Vagina (tissue), 2 donors: Measurements from ENCODE around the gene ANGPTL8. TPM values are rescaled to one million over a fixed set of nuclear protein-coding genes. Genes with fewer than 3 reads are reported as not detected.

ENCODE experiments used
- DNase-seq, 2 donors: peaks; one replicate each; pipeline ENCODE4 v3.0.0-alpha.2; 2017; ENCODE audit errors: extremely low spot score in 2 of 2
- H3K27ac ChIP-seq: fragments of 200-600 bp; sonication (generic); one replicate; pipeline ENCODE4 v1.5.1; 2019
- H3K27me3 ChIP-seq: fragments of 200-600 bp; sonication (generic); one replicate; pipeline ENCODE4 v1.5.1; 2019
- H3K36me3 ChIP-seq, 2 donors: fragments of 200-600 bp; sonication (generic); one replicate each; pipeline ENCODE4 v1.5.1; 2017 to 2019
- H3K4me1 ChIP-seq: fragments of 200-600 bp; sonication (generic); one replicate; pipeline ENCODE4 v1.5.1; 2019
- H3K4me3 ChIP-seq, 2 donors: fragments of 200-600 bp; sonication (generic); 1 replicate in 1 of 2; 2 replicates in 1 of 2; pipeline ENCODE4 v1.5.1; 2016 to 2019
- H3K9me3 ChIP-seq: fragments of 200-600 bp; sonication (generic); one replicate; pipeline ENCODE4 v1.5.1; 2019
- CTCF ChIP-seq, 3 experiments: fragments of 450-650 bp in 2 of 3; fragments of 200-600 bp in 1 of 3; sonication (generic) in 1 of 3; IDR thresholded peaks; one replicate each; pipeline ENCODE4 v1.5.1; 2017 to 2019; ENCODE audit warnings: antibody characterized with exemption in 3 of 3, mild to moderate bottlenecking in 2 of 3, moderate library complexity in 2 of 3
- POLR2A ChIP-seq, 2 donors: fragments of 450-650 bp; IDR thresholded peaks; one replicate each; pipeline ENCODE4 v1.6.1; 2017; ENCODE audit warnings: antibody characterized with exemption in 2 of 2, mild to moderate bottlenecking in 2 of 2, moderate library complexity in 2 of 2
- POLR2AphosphoS5 ChIP-seq, 2 donors: sonication (generic); formaldehyde crosslinking; IDR thresholded peaks; one replicate each; pipeline ENCODE4 v1.9.0; 2017; ENCODE audit warnings: antibody characterized with exemption in 2 of 2, mild to moderate bottlenecking in 2 of 2, low read depth in 1 of 2; ENCODE audit not compliant: insufficient read depth in 1 of 2
- intact Hi-C: fragments of 100-400 bp; cut with DNase I; formaldehyde crosslinking; loops from one replicate; pipeline ENCODE4 v1.15.1; 2023
- total RNA-seq: library from RNA; depleted of rRNA; stranded (reverse); fragments of >200 nt; gene quantifications from one replicate; pipeline ENCODE4 v1.2.3, GENCODE V29; 2016

ANGPTL8 gene
- total RNA-seq, 1 donor from 2014 or later: not detected

DNA sequence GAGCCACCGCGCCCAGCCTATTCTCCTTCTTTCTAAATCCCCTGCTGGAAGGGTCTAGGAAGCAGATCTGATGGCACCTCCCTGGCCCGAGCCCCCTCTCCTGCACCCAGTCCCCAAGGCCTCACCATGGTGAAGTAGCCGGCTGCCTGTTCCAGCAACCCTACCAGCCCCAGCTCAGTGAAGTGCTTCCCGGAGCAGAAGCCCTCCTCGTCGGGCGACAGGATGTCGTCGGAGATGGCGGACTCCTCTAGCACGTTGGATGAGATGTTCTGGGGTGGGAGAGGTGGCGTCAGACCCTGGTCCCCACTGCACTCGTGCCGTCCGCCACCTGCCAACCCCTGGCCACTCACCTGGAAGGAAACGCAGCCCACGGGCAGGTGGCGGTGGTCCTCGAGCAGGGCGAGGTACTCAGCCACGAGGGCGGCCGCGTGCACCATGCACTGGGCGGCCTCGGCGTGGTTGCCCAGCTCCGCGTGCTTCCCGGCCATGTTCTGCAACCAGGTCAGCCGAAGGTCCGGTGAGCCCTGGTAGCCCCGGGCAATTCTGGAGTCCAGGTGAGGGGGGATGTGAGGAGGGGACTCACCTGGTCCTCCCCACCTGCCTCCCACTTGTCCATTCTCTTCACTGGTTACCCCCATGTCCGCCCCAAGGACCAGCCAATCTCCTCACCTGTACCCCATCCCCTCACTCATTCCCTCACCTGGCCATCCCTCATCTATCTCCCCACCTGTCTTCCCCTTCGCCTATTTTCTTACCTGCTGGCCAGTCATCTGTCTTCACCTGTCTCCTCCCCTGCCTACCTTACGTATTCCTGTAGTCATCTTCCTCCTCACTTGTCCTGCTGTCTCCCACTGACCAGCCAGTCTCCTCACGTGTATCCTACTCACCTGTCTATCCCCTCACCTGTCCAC lies 30.6 kb upstream of the ANGPTL8 start:
- Histone ChIP-seq H3K4me1 (peaks cover 16% of the 10 kb centered on the region), H3K27me3 (no peaks in the 10 kb centered on the region), H3K36me3 (peaks cover 0 to 25% of the 10 kb centered on the region in 2 donors), H3K27ac (no peak overlapping the region), H3K9me3 (no peaks in the 10 kb centered on the region), H3K4me3 (no peak overlapping the region)
- TF ChIP-seq CTCF (IDR thresholded peaks at IDR 0.05): no peak
- no peak for TF ChIP-seq POLR2AphosphoS5 (IDR thresholded peaks at IDR 0.05; ENCODE audit: insufficient read depth in 1 of 2, low read depth in 1 of 2)
- no peak for TF ChIP-seq POLR2A (IDR thresholded peaks at IDR 0.05)
- intact Hi-C loops: loop anchor here (10.0 kb wide), 1 partner anchor 174 kb away; no protein-coding TSS in a partner anchor
- DNase-seq: no peak

- H3K36me3 ChIP-seq: peaks cover 0 to 33% of the 10 kb centered on the region in 2 donors
- H3K4me3 ChIP-seq: no peak overlapping the region
- H3K9me3 ChIP-seq: no peaks in the 10 kb centered on the region
- TF ChIP-seq POLR2A (IDR thresholded peaks at IDR 0.05) (no peak), CTCF (IDR thresholded peaks at IDR 0.05) (no peak), POLR2AphosphoS5 (IDR thresholded peaks at IDR 0.05; ENCODE audit: insufficient read depth in 1 of 2, low read depth in 1 of 2) (no peak)
- peaks cover 4% of the 10 kb centered on the region for H3K4me1 ChIP-seq
- DNase-seq: no peak
- no peaks in the 10 kb centered on the region for H3K27me3 ChIP-seq
- intact Hi-C loops: loop anchor here (10.0 kb wide), 1 partner anchor 175 kb away; no protein-coding TSS in a partner anchor
- no peak overlapping the region for H3K27ac ChIP-seq
Measured at GRCh38 chr19:11209839-11210655, 29.4 kb upstream of the ANGPTL8 start.

DNA sequence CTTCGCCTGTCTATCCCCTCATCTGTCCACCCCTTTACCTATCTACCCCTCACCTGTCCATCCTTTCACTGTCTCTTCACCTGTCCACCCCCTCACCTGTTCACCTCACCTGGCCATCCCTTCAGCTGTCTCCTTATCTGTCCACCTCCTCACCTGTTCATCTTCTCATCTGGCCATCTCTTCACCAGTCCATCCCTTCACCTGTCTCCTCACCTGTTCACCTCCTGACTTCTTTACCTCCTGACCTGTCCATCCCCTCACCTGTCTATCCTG lies 28.8 kb upstream of the ANGPTL8 start:
- H3K36me3 ChIP-seq: peaks cover 0 to 38% of the 10 kb centered on the region in 2 donors
- no peak for DNase-seq
- H3K27ac ChIP-seq: no peak overlapping the region
- no peaks in the 10 kb centered on the region for H3K27me3 ChIP-seq
- H3K9me3 ChIP-seq: no peaks in the 10 kb centered on the region
- H3K4me3 ChIP-seq: no peak overlapping the region
- no peaks in the 10 kb centered on the region for H3K4me1 ChIP-seq
- TF ChIP-seq POLR2AphosphoS5 (IDR thresholded peaks at IDR 0.05; ENCODE audit: insufficient read depth in 1 of 2, low read depth in 1 of 2): no peak
- no peak for TF ChIP-seq POLR2A (IDR thresholded peaks at IDR 0.05)
- no peak for TF ChIP-seq CTCF (IDR thresholded peaks at IDR 0.05)
- intact Hi-C loops: no loop called here

DNA sequence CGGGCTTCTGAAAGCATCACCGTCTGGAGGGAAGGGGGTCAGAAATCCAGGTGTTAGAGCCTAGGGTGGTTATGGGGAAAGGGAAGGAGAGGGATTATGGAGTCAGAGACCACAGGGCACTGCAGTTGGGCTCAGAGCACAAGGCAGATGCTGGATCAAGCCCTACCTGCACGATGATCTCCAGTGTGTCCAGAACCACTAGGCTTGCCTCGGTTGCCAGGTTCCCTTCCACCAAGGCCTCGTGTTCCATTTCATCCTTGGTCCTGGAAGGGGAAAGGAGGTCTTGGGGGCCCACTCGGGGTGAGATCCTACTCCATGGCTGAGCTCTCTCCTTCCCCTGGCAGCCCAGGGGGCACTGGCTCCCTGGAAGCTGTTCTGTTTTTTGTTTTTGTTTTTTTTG lies 25.0 kb upstream of the ANGPTL8 start:
- Histone ChIP-seq H3K36me3 (peaks cover 0 to 46% of the 10 kb centered on the region in 2 donors), H3K27me3 (no peaks in the 10 kb centered on the region), H3K27ac (no peak overlapping the region), H3K4me3 (no peak overlapping the region), H3K9me3 (no peaks in the 10 kb centered on the region), H3K4me1 (no peaks in the 10 kb centered on the region)
- intact Hi-C loops: no loop called here
- DNase-seq: no peak
- TF ChIP-seq POLR2A (IDR thresholded peaks at IDR 0.05) (no peak), POLR2AphosphoS5 (IDR thresholded peaks at IDR 0.05; ENCODE audit: insufficient read depth in 1 of 2, low read depth in 1 of 2) (no peak), CTCF (IDR thresholded peaks at IDR 0.05) (no peak)
